HepG2 (cell line): Measurements from ENCODE around the gene SPAG5. TPM values are rescaled to one million over a fixed set of nuclear protein-coding genes. Genes with fewer than 3 reads are reported as not detected.

ENCODE experiments used
- ATAC-seq: fragments of 200-7000 bp; cut with Tn5 transposase; 3 replicates; pipeline ENCODE4 v1.9.1; 2020; ENCODE audit warnings: mild to moderate bottlenecking, moderate library complexity
- BruUV-seq: library from RNA; stranded (reverse); fragments of 400-500 nt; replicated peaks from 2 replicates; lab custom pipeline; 2021; lab: Mats Ljungman, UMichigan
- CTCF ChIA-PET: fragments of 300-600 bp; formaldehyde crosslinking; extraction: SDS; loops from one replicate; lab custom pipeline; 2021; ENCODE audit warnings: low total read pairs, inconsistent platforms, low intra/inter-chr PET ratio; lab: Yijun Ruan, JAX
- POLR2A ChIA-PET: fragments of 350-600 bp; sonication (Branson Sonifier 250); formaldehyde crosslinking; loops from one replicate; lab custom pipeline; 2020; ENCODE audit warnings: antibody characterized with exemption, inconsistent platforms; lab: Yijun Ruan, JAX
- DNase-seq: peaks from one replicate; pipeline ENCODE4 v3.0.0-alpha.2; 2015; ENCODE audit warnings: low spot score
- FAIRE-seq: peaks from 3 replicates; lab custom pipeline; 2011; peaks lifted over from hg19 to GRCh38; lab: Jason Lieb, UNC
- H2AFZ ChIP-seq: one replicate; pipeline ENCODE4 v1.6.1; 2011; ENCODE audit warnings: low read length, inconsistent platforms
- H3K27ac ChIP-seq: fragments of 300-600 bp; 3 replicates; pipeline ENCODE4 v1.8.0; 2011; ENCODE audit warnings: mixed run types, mild to moderate bottlenecking, mixed read lengths, low read length, inconsistent platforms; ENCODE audit not compliant: insufficient read depth; ENCODE audit errors: extremely low read length
- H3K27me3 ChIP-seq, 2 experiments: fragments of 200-600 bp in 1 of 2; 2 replicates in 1 of 2; 3 replicates in 1 of 2; pipeline versions ENCODE4 v1.6.0 to v1.8.0; 2011; ENCODE audit warnings: low read length in 2 of 2, mild to moderate bottlenecking in 2 of 2, moderate library complexity in 2 of 2, inconsistent platforms in 1 of 2; ENCODE audit not compliant: insufficient read depth in 2 of 2, control insufficient read depth in 1 of 2
- H3K36me3 ChIP-seq, 2 experiments: fragments of 200-600 bp in 1 of 2; replicated peaks in 1 of 2; 2 replicates in 1 of 2; 3 replicates in 1 of 2; pipeline versions ENCODE4 v1.5.1 to v1.8.0; 2011; ENCODE audit warnings: low read length in 2 of 2, inconsistent platforms in 1 of 2; ENCODE audit not compliant: insufficient read depth in 2 of 2, control insufficient read depth in 1 of 2
- H3K4me1 ChIP-seq: 2 replicates; pipeline ENCODE4 v1.5.1; 2012; ENCODE audit warnings: low read length, inconsistent platforms; ENCODE audit not compliant: insufficient read depth
- H3K4me2 ChIP-seq: 2 replicates; pipeline ENCODE4 v1.6.0; 2011; ENCODE audit warnings: low read depth, low read length, inconsistent platforms
- H3K4me3 ChIP-seq, 3 experiments: fragments of 200-600 bp in 1 of 3; sonication (generic), shearing (Covaris generic) in 1 of 3; replicated peaks in 1 of 3; 2 replicates each; pipeline ENCODE4 v1.5.1; 2011 to 2016; ENCODE audit warnings: low read length in 3 of 3, inconsistent platforms in 2 of 3, low read depth in 2 of 3, mild to moderate bottlenecking in 2 of 3, control low read depth in 1 of 3, mixed read lengths in 1 of 3; ENCODE audit not compliant: insufficient read depth in 1 of 3
- H3K79me2 ChIP-seq: one replicate; pipeline ENCODE4 v1.6.1; 2011; ENCODE audit warnings: low read length, inconsistent platforms; ENCODE audit not compliant: insufficient read depth
- H3K9ac ChIP-seq: 2 replicates; pipeline ENCODE4 v1.6.0; 2011; ENCODE audit warnings: mild to moderate bottlenecking, low read depth, low read length, inconsistent platforms; ENCODE audit not compliant: insufficient read depth
- H3K9me3 ChIP-seq: 2 replicates; pipeline ENCODE4 v1.5.1; 2012; ENCODE audit warnings: mild to moderate bottlenecking, low read length
- H4K20me1 ChIP-seq: 2 replicates; pipeline ENCODE4 v1.6.0; 2011; ENCODE audit warnings: inconsistent platforms, mild to moderate bottlenecking, low read length, moderate library complexity; ENCODE audit not compliant: insufficient read depth
- ARNTL ChIP-seq: sonication (generic); formaldehyde crosslinking; IDR thresholded peaks from 2 replicates; pipeline ENCODE4 v1.4.0; 2020; ENCODE audit warnings: mild to moderate bottlenecking, missing genetic modification reagents
- GATAD1 ChIP-seq: IDR thresholded peaks from 2 replicates; pipeline ENCODE4 v1.6.1; 2016; ENCODE audit warnings: missing genetic modification reagents, missing compliant biosample characterization
- MTERF4 ChIP-seq: sonication (generic); formaldehyde crosslinking; IDR thresholded peaks from 2 replicates; pipeline ENCODE4 v1.8.0; 2023; ENCODE audit warnings: mild to moderate bottlenecking, missing genetic modification reagents
- MYPOP ChIP-seq: sonication (generic); formaldehyde crosslinking; IDR thresholded peaks from 2 replicates; pipeline ENCODE4 v1.8.1; 2023; ENCODE audit warnings: mild to moderate bottlenecking, moderate library complexity, missing genetic modification reagents
- MZF1 ChIP-seq: sonication (generic); formaldehyde crosslinking; IDR thresholded peaks from 2 replicates; pipeline ENCODE4 v1.8.1; 2023; ENCODE audit warnings: mild to moderate bottlenecking, missing genetic modification reagents, borderline replicate concordance
- RBM39 ChIP-seq: fragments of 200-400 bp; formaldehyde crosslinking; IDR thresholded peaks from one replicate; pipeline ENCODE4 v1.6.1; 2018; ENCODE audit warnings: antibody characterized with exemption, mild to moderate bottlenecking, low read depth, low read length; ENCODE audit not compliant: poor library complexity, severe bottlenecking
- YEATS2 ChIP-seq: sonication (generic); formaldehyde crosslinking; IDR thresholded peaks from 2 replicates; pipeline ENCODE4 v1.4.0; 2020; ENCODE audit warnings: missing genetic modification reagents, borderline replicate concordance
- ZFP36L2 ChIP-seq: sonication (generic); formaldehyde crosslinking; IDR thresholded peaks from 2 replicates; pipeline ENCODE4 v1.4.0; 2020; ENCODE audit warnings: missing genetic modification reagents
- ZNF337 ChIP-seq: sonication (generic); formaldehyde crosslinking; IDR thresholded peaks from 2 replicates; pipeline ENCODE4 v1.5.1; 2020; ENCODE audit warnings: missing genetic modification reagents, low read depth, mild to moderate bottlenecking, borderline replicate concordance
- ZNF367 ChIP-seq: sonication (generic); formaldehyde crosslinking; IDR thresholded peaks from 2 replicates; pipeline ENCODE4 v1.4.0; 2020; ENCODE audit warnings: missing genetic modification reagents, borderline replicate concordance
- ZNF660 ChIP-seq: sonication (generic); formaldehyde crosslinking; IDR thresholded peaks from 2 replicates; pipeline ENCODE4 v1.5.1; 2020; ENCODE audit warnings: mild to moderate bottlenecking, low read depth, missing genetic modification reagents, borderline replicate concordance
- WGBS: methylation state at CpG from one replicate; pipeline ENCODE4 v1.1.6; 2017; ENCODE audit warnings: low lambda C conversion rate; 5-methylcytosine and 5-hydroxymethylcytosine counted together
- in situ Hi-C: cut with HindIII; loops from 2 replicates; pipeline ENCODE4 v1.10.0; 2017; ENCODE audit warnings: low pct_unique_long_range_greater_than_20kb; ENCODE audit not compliant: extremely low pct_ligation_motif_present
- intact Hi-C: fragments of 100-400 bp; cut with micrococcal nuclease; formaldehyde crosslinking; loops from one replicate; pipeline ENCODE4 v1.10.0; 2022; ENCODE audit not compliant: unreplicated experiment
- polyA plus RNA-seq, 8 experiments: library from polyadenylated mRNA; depleted of rRNA in 3 of 8; stranded (reverse) in 7 of 8; unstranded in 1 of 8; fragments of >200 nt; fragmentation: Illumina TruSeq in 4 of 8; extraction: Trizol in 4 of 8; gene quantifications; 2 replicates each; pipeline versions ENCODE4 v1.2.1 to v1.2.3, GENCODE V29; 2011 to 2016; ENCODE audit warnings: low read depth in 4 of 8, missing spikeins in 1 of 8, mixed read lengths in 1 of 8; ENCODE audit not compliant: insufficient read depth in 1 of 8
- total RNA-seq, 5 experiments: library from RNA; depleted of rRNA; stranded (reverse); fragments of >200 nt; fragmentation: Illumina TruSeq; extraction: Trizol; gene quantifications; 2 replicates each; pipeline ENCODE4 v1.2.3, GENCODE V29; 2016; ENCODE audit warnings: low read depth in 1 of 5
- TF ChIP-seq, protein P1 (sequence below): sonication (generic); formaldehyde crosslinking; IDR thresholded peaks from 2 replicates; pipeline ENCODE4 v1.4.0; 2020; ENCODE audit warnings: missing genetic modification reagents, borderline replicate concordance
- TF ChIP-seq, protein P2 (sequence below): sonication (generic); formaldehyde crosslinking; IDR thresholded peaks from 2 replicates; pipeline ENCODE4 v1.5.1; 2020; ENCODE audit warnings: mild to moderate bottlenecking, moderate library complexity, missing genetic modification reagents

The SPAG5 gene
- total and polyA plus RNA-seq, 2 of the 13 experiments (the other 11 are each of a cell fraction or from before 2014, with no cell fraction given), result 41.4 to 98.0 TPM

- TF ChIP-seq ZNF660 (CRISPR knock-in tag), result no peak
Measured at GRCh38 chr17:28597606-28598383, 1.0 kb downstream of the SPAG5 start (continued).

DNA sequence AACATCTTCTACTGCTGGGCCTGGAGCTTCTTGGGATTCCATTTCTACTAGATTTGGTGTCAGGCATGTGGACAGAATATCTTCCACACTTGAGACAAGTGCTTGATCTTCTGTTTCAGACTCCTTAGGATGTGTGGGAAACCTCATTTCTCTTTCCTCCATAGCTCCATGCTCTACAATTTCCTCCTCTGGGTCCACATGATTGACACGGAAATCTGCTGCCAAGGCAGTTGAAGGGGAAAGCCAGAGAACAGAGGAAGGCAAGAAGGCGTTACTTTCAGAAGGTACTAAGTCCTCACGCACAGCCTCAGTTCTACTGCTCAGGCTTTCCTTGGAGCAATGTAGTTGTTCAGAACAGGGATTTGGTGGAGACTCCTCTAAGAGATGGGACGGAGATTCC is 6.6 kb downstream of the SPAG5 start:
- Histone ChIP-seq H3K36me3 (peaks cover 17 to 43% of the 10 kb centered on the region in 2 experiments), H4K20me1 (no peaks in the 10 kb centered on the region), H3K27me3 (no peaks in the 10 kb centered on the region), H3K27ac (no peak overlapping the region), H3K4me1 (peaks cover 3% of the 10 kb centered on the region), H3K79me2 (peaks cover 3% of the 10 kb centered on the region), H3K9ac (no peak overlapping the region), H2AFZ (no peak overlapping the region), H3K4me2 (no peak overlapping the region), H3K4me3 (no peak overlapping the region), H3K9me3 (no peaks in the 10 kb centered on the region)
- ChIA-PET CTCF (no interaction called here), POLR2A (no interaction called here)
- intact Hi-C loops, result no loop called here
- no peak for ATAC-seq
- BruUV-seq, result TSS peak; percentile 37
- FAIRE-seq, result no peak
- 95% methylated on average over 4 of the region's 4 CpGs for WGBS
- DNase-seq, result no peak
- TF ChIP-seq MYPOP (CRISPR knock-in tag), result no peak
- TF ChIP-seq, protein P1, sequence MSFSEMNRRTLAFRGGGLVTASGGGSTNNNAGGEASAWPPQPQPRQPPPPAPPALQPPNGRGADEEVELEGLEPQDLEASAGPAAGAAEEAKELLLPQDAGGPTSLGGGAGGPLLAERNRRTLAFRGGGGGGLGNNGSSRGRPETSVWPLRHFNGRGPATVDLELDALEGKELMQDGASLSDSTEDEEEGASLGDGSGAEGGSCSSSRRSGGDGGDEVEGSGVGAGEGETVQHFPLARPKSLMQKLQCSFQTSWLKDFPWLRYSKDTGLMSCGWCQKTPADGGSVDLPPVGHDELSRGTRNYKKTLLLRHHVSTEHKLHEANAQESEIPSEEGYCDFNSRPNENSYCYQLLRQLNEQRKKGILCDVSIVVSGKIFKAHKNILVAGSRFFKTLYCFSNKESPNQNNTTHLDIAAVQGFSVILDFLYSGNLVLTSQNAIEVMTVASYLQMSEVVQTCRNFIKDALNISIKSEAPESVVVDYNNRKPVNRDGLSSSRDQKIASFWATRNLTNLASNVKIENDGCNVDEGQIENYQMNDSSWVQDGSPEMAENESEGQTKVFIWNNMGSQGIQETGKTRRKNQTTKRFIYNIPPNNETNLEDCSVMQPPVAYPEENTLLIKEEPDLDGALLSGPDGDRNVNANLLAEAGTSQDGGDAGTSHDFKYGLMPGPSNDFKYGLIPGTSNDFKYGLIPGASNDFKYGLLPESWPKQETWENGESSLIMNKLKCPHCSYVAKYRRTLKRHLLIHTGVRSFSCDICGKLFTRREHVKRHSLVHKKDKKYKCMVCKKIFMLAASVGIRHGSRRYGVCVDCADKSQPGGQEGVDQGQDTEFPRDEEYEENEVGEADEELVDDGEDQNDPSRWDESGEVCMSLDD (CRISPR knock-in tag), result no peak
- no peak for TF ChIP-seq MZF1 (CRISPR knock-in tag)
- TF ChIP-seq GATAD1 (CRISPR knock-in tag), result no peak
- TF ChIP-seq ZFP36L2 (CRISPR knock-in tag), result no peak
- TF ChIP-seq MTERF4 (CRISPR knock-in tag), result no peak
- TF ChIP-seq ZNF337 (CRISPR knock-in tag), result no peak
- TF ChIP-seq RBM39, result no peak
- TF ChIP-seq YEATS2 (CRISPR knock-in tag), result no peak
- TF ChIP-seq ARNTL (CRISPR knock-in tag), result no peak
- TF ChIP-seq, protein P2, sequence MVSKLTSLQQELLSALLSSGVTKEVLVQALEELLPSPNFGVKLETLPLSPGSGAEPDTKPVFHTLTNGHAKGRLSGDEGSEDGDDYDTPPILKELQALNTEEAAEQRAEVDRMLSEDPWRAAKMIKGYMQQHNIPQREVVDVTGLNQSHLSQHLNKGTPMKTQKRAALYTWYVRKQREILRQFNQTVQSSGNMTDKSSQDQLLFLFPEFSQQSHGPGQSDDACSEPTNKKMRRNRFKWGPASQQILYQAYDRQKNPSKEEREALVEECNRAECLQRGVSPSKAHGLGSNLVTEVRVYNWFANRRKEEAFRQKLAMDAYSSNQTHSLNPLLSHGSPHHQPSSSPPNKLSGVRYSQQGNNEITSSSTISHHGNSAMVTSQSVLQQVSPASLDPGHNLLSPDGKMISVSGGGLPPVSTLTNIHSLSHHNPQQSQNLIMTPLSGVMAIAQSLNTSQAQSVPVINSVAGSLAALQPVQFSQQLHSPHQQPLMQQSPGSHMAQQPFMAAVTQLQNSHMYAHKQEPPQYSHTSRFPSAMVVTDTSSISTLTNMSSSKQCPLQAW (CRISPR knock-in tag), result no peak
- TF ChIP-seq ZNF367 (CRISPR knock-in tag), result no peak
- in situ Hi-C loops, result no loop called here
